HG03354 (cell line): ENCODE results near the gene CRYZL1.

Experiments
- ATAC-seq: cut with Tn5 transposase; IDR thresholded peaks from one replicate; pipeline ENCODE4 v1.9.1; 2021; ENCODE audit warnings: mild to moderate bottlenecking; ENCODE audit not compliant: unreplicated experiment, poor library complexity, severe bottlenecking

Gene CRYZL1

DNA sequence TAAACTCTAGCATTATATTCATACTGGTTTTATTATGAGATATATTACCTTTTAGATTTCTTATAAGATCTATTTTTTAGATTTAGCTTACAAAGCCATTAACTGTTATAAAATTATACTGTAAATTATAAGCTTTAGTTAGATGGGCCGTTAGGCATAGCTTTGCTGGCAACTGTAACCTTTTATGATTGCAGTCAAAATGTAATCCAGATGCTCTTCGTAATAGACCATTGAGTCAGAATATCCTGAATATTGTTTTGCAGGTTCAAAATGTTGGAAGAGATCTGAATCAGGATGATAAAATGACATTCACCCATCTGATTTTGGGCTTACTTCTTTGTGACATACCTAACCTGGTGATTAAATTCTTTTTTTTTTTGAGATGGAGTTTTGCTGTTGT, 21.7 kb upstream of the CRYZL1 start:
- ATAC-seq = no peak

GRCh38 chr21:33662046-33662445, 20.5 kb upstream of the CRYZL1 start:
- ATAC-seq = no peak

DNA sequence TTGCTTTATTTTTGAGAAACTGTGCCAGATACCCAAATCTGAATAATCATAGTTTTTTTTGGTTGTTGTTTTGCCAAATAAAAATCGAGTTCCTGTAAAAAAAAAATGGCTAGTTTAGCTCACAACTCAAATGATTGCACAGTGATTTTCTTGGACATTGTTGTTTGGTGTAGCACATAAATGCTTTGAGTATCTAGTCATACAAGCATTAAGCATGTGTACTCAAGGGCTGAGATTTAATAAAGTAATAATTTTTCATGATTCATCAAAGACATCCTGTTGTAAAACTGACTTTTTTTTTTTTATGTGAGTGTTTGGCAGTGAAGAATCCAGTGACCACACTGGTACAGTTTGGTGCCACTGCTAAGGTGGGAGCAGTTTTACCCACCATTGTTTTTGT, 19.6 kb upstream of the CRYZL1 start:
- no peak for ATAC-seq

DNA sequence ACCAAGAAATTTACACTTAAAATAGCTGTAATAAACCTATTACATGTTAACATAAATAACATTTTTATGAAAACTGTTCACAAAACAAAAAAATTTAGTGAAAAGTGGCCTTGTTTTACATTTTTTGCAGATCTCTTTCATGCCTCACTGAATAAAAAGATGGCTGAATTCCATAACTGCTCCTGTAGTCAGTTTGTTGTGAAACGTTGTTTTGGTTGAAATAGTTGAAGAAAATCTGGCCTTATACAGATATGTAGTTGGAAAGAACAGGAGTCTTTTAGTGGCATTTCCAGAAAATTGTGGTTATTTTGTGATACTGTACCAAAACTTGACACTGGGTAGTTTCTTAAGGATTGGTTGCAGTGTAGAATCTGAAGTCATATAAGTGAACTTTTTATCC, 18.9 kb upstream of the CRYZL1 start:
- no peak for ATAC-seq

DNA sequence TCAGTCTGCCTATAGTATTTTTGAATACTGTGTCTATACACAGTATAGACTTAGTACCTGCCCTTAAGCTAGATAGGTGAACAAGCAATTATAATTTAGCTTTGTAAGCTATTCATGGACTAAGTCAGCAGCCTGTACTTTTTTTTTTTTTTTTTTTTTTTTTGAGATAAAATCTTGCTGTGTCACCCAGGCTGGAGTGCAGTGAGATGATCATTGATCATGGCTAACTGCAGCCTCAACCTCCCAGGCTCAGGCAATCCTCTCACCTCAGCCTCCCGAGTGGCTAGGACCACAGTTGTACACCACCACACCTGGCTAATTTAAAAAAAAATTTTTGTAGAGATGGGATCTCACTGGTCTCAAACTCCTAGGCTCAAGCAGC, 18.0 kb upstream of the CRYZL1 start:
- no peak for ATAC-seq

DNA sequence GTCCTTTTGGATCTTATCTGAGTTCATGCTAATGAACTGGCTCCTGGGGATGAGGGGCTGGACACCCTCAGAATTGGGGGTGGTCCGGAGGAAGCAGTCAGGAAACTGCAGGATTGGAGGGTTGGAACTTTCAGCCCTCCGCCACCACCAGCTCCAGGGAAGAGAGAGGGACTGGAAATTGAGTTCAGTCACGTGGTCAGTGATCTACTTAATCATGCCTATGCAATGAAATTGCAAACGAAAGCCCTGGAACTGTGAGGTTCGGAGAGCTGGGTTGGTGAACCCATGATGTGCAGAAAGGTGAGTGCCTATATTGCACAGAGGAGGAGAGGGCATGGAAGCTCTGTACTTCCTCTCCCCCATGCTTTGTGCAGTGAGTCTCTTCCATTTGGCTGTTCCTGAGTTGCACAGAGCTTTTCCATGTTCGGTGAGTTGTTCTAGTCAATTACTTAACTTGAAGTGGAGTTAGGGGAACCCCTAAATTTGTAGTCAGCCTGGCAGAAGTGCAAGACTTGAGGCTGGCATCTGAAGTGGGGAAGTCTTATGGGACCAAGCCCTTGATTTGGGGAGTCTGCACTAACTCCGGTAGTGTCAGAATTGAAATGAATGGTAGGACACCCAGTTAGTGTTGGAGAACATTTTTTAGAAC, 17.5 kb upstream of the CRYZL1 start:
- no peak for ATAC-seq

- no peak for ATAC-seq
Measured at GRCh38 chr21:33657124-33657820, 15.7 kb upstream of the CRYZL1 start.

DNA sequence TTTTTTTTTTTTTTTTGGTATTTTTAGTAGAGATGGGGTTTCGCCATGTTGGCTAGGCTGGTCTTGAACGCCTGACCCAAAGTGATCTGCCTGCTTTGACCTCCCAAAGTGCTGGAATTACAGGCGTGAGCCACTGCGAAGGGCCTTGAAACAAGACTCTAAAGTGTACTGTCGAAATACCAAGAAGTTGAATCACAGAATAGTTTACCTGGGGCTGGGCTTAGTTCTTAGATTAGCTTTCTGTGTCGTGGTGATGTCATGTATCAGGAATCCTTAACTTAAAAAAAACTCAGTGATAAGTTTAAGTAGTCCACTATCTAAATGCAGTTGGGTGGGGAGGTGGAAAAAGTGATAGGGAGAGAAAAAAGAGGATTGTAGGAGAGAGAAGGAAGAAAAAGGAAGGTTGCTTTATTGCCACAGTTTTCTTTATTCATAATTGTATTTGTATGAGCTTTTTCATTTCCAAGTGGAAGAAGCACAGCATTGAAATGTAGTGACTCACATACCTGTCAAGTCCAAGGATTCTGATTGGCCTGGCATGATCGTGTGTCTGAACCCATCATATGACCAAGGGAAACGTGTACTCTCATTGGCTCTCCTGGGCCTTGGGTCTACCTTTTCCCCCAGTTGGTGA, 14.2 kb upstream of the CRYZL1 start:
- no peak for ATAC-seq

DNA sequence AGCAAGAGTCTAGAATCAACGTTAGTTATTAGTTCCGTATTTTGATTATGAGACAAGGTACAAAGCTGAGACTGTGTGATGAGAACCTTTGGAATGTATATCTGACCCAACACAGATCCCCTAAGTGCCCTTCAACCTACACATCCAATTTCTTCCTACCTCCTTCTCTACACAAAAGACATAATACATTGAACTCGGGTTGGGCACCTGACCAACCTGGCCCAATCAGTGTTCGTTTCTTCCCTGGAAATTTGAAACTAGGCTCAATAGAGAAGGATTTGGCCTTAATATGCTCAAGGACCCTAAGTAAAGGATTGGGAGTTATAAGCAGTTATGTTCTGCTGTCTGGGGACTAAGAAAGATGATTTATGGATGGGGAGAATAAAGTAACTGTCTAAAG, 12.9 kb upstream of the CRYZL1 start:
- no peak for ATAC-seq

GRCh38 chr21:33651965-33652680, 10.6 kb upstream of the CRYZL1 start:
- no peak for ATAC-seq

GRCh38 chr21:33650929-33651509, 9.5 kb upstream of the CRYZL1 start:
- ATAC-seq = no peak

DNA sequence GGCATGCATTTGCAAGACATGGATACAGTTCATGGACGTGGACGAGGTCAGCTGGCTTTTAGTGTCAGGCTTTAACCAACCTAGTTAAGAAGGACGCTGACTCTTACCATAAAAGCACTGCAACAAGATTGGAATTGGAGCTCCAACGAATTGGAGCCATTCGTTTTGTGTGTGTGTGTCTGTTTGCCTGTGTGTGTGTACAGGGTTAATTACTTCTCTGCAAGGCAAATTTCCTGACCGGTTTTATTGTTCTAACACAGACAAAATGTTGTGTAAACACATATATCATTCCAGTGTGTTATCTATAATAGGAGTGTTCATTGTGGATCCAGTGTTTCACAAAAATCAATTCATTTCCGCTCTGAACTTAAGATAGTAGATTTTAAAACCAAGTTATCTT, 8.7 kb upstream of the CRYZL1 start:
- ATAC-seq = no peak

- no peak for ATAC-seq
Measured at GRCh38 chr21:33648555-33648954, 7.0 kb upstream of the CRYZL1 start.

DNA sequence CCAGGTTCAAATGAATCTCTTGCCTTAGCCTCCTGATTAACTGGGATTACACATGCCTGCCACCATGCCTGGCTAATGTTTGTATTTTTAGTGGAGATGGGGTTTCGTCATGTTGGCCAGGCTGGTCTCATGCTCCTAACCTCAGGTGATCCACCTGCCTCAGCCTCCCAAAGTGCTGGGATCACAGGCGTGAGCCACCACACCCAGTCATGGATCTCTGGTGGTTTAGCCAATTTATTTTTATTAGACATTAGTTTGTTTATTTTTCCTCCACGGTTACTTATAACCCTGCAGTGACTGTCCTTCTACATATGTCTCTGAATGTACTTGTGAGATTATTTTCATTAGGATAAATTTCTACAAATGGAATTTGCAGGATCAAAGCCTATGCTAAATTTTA, 6.0 kb upstream of the CRYZL1 start:
- no peak for ATAC-seq

DNA sequence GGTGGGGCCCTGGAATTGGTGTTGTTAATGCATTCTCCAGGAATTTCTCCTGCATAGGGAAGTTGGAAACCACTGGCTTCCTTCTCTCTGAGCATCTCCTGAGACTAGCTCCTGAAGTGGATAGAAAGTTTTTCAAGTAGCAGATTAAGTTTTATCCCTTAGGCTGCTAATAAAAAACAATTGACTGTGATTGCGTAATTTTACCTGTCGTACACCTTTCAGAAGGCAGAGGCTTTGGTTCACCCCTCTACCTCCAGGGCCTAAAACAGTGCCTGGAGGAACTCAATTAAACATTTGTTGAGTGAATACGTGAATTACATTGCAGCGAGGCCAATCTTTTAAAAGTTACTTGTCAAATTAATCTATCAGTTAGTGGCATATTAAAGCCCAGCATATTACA, 4.2 kb upstream of the CRYZL1 start:
- ATAC-seq = no peak

GRCh38 chr21:33644383-33645074, 3.0 kb upstream of the CRYZL1 start:
- no peak for ATAC-seq

DNA sequence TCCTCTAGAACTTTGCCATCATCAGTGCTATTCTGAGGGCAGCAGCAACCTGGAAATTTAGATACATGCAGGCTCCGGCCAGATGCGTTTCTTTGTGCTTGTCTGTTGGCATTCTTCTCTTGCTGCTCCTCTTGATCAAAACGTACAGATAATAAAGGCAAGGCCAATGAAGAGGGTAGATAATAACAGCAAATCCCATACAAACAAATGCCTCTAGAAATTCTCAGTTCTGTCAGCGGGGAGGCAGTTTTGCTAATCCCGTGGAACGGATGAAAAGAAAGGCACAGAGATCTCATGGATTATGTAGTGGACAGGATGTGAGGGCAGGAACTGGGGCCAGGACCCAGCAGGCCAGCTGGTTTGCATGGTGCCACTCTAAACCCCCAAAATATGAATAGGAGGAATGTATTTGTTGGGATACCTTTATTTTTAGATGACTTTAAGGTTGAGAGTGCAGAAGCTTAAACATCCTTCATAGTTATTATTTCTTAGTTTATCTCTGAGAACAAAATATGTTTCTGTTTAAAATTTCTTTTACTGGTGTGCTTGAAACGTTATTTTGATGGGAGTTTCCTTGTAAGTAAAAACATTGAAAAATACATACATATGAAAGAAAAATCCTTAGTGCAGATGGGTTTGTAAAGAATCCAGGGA, 2.2 kb upstream of the CRYZL1 start:
- no peak for ATAC-seq

GRCh38 chr21:33642896-33643657, 1.5 kb upstream of the CRYZL1 start:
- no peak for ATAC-seq
